Endothelial cell of umbilical vein (primary cell): Measurements from ENCODE around the gene DECR2. TPM values are rescaled to one million over a fixed set of nuclear protein-coding genes. Genes with fewer than 3 reads are reported as not detected.

Experiments used
- BruUV-seq: library from RNA; stranded (reverse); fragments of 400-500 nt; replicated peaks from 2 replicates; lab custom pipeline; 2021; lab: Mats Ljungman, UMichigan
- CTCF ChIA-PET: fragments of 300-600, 350-600 bp; sonication (Branson Sonifier 250); formaldehyde crosslinking; loops from one replicate; lab custom pipeline; 2021; ENCODE audit warnings: antibody characterized with exemption, inconsistent platforms; lab: Charles Lee
- POLR2A ChIA-PET: fragments of 300-600, 350-600 bp; sonication (Branson Sonifier 250); formaldehyde crosslinking; loops from one replicate; lab custom pipeline; 2021; ENCODE audit warnings: antibody characterized with exemption, inconsistent platforms; lab: Charles Lee
- DNase-seq: peaks from one replicate; pipeline ENCODE4 v3.0.0-alpha.2; 2011; ENCODE audit warnings: low read depth, low spot score
- FAIRE-seq: peaks from 2 replicates; lab custom pipeline; 2011; peaks lifted over from hg19 to GRCh38; lab: Jason Lieb, UNC
- H2AFZ ChIP-seq: 2 replicates; pipeline ENCODE4 v1.6.0; 2012; ENCODE audit warnings: low read depth, low read length, control low read depth, inconsistent platforms
- H3K27ac ChIP-seq: 2 replicates; pipeline ENCODE4 v1.5.1; 2011; ENCODE audit warnings: low read depth, mild to moderate bottlenecking, control low read depth, low read length, moderate library complexity; ENCODE audit not compliant: insufficient read depth
- H3K27me3 ChIP-seq, 2 experiments: 2 replicates each; pipeline versions ENCODE4 v1.6.0 to v1.6.1; 2011; ENCODE audit warnings: low read length in 2 of 2, mixed read lengths in 1 of 2; ENCODE audit not compliant: control insufficient read depth in 2 of 2, insufficient read depth in 2 of 2
- H3K36me3 ChIP-seq, 2 experiments: 2 replicates in 1 of 2; 3 replicates in 1 of 2; pipeline ENCODE4 v1.5.1; 2011; ENCODE audit warnings: low read length in 2 of 2, mild to moderate bottlenecking in 1 of 2, moderate library complexity in 1 of 2; ENCODE audit not compliant: control insufficient read depth in 2 of 2, insufficient read depth in 2 of 2; ENCODE audit errors: extremely low read depth in 1 of 2
- H3K4me1 ChIP-seq: 3 replicates; pipeline ENCODE4 v1.5.1; 2011; ENCODE audit warnings: mild to moderate bottlenecking, low read length; ENCODE audit not compliant: control insufficient read depth, insufficient read depth; ENCODE audit errors: extremely low read depth
- H3K4me2 ChIP-seq: 2 replicates; pipeline ENCODE4 v1.6.1; 2011; ENCODE audit warnings: low read length, control low read depth, mixed read lengths; ENCODE audit not compliant: insufficient read depth
- H3K4me3 ChIP-seq, 3 experiments: fragments of 200-600 bp in 1 of 3; sonication (generic), shearing (Covaris generic) in 1 of 3; replicated peaks in 1 of 3; 2 replicates each; pipeline ENCODE4 v1.5.1; 2011 to 2016; ENCODE audit warnings: control low read depth in 3 of 3, low read length in 3 of 3, mild to moderate bottlenecking in 2 of 3, inconsistent platforms in 1 of 3, low read depth in 1 of 3, moderate library complexity in 1 of 3; ENCODE audit not compliant: insufficient read depth in 1 of 3
- H3K79me2 ChIP-seq: 2 replicates; pipeline ENCODE4 v1.6.0; 2012; ENCODE audit warnings: low read length, inconsistent platforms; ENCODE audit not compliant: control insufficient read depth, insufficient read depth
- H3K9ac ChIP-seq: replicated peaks from 2 replicates; pipeline ENCODE3; 2011; ENCODE audit warnings: low read length, control low read depth; ENCODE audit not compliant: insufficient read depth; ENCODE audit errors: extremely low read depth
- H3K9me1 ChIP-seq: replicated peaks from 3 replicates; pipeline ENCODE4 v1.6.0; 2011; ENCODE audit warnings: mild to moderate bottlenecking, low read length; ENCODE audit not compliant: control insufficient read depth, insufficient read depth; ENCODE audit errors: extremely low read depth
- H3K9me3 ChIP-seq: replicated peaks from 2 replicates; pipeline ENCODE4 v1.5.1; 2012; ENCODE audit warnings: low read length, inconsistent platforms; ENCODE audit not compliant: control insufficient read depth, insufficient read depth
- H4K20me1 ChIP-seq: replicated peaks from 2 replicates; pipeline ENCODE3; 2011; ENCODE audit warnings: mild to moderate bottlenecking, low read length; ENCODE audit not compliant: control insufficient read depth, insufficient read depth; ENCODE audit errors: extremely low read depth
- CTCF ChIP-seq, 2 donors: IDR thresholded peaks; 1 replicate in 1 of 2; 2 replicates in 1 of 2; pipeline ENCODE4 v1.5.1; 2011; ENCODE audit warnings: low read length in 2 of 2, mild to moderate bottlenecking in 2 of 2, moderate library complexity in 2 of 2, control low read depth in 1 of 2, inconsistent platforms in 1 of 2, low read depth in 1 of 2; ENCODE audit not compliant: insufficient read depth in 1 of 2; ENCODE audit errors: extremely low read depth in 1 of 2
- EZH2 ChIP-seq: IDR thresholded peaks from 2 replicates; pipeline ENCODE4 v1.6.1; 2012; ENCODE audit warnings: borderline replicate concordance, low read depth, mild to moderate bottlenecking, moderate library complexity, low read length, inconsistent platforms; ENCODE audit not compliant: severe bottlenecking
- FOS ChIP-seq: IDR thresholded peaks from 2 replicates; pipeline ENCODE4 v1.6.1; 2011; ENCODE audit warnings: mild to moderate bottlenecking, low read length, moderate library complexity, borderline replicate concordance; ENCODE audit not compliant: insufficient read depth
- GATA2 ChIP-seq: IDR thresholded peaks from 2 replicates; pipeline ENCODE4 v1.7.0; 2011; ENCODE audit warnings: low read depth, mild to moderate bottlenecking, moderate library complexity, mixed read lengths, low read length; ENCODE audit not compliant: insufficient read length, insufficient read depth
- JUN ChIP-seq: IDR thresholded peaks from 2 replicates; pipeline ENCODE4 v1.6.1; 2011; ENCODE audit warnings: borderline replicate concordance, low read depth; ENCODE audit not compliant: insufficient read length, insufficient read depth
- MAX ChIP-seq: IDR thresholded peaks from 2 replicates; pipeline ENCODE4 v1.6.1; 2011; ENCODE audit not compliant: insufficient read depth, insufficient read length
- MYC ChIP-seq: IDR thresholded peaks from one replicate; pipeline ENCODE4 v1.6.1; 2011; ENCODE audit warnings: mild to moderate bottlenecking, low read depth, low read length
- POLR2A ChIP-seq: IDR thresholded peaks from 2 replicates; pipeline ENCODE4 v1.6.1; 2012; ENCODE audit warnings: low read depth, mild to moderate bottlenecking, control low read depth, low read length
- POLR2AphosphoS5 ChIP-seq: IDR thresholded peaks from 2 replicates; pipeline ENCODE4 v1.6.1; 2012; ENCODE audit warnings: low read depth, mild to moderate bottlenecking, control low read depth, low read length, moderate library complexity; ENCODE audit not compliant: insufficient read depth
- dilution Hi-C: fragments of 300-500 bp; cut with MboI; formaldehyde crosslinking; loops from one replicate; pipeline ENCODE4 v1.15.0; 2019; ENCODE audit warnings: low sequenced_read_pairs; ENCODE audit not compliant: extremely low pct_ligation_motif_present
- intact Hi-C: fragments of 100-400 bp; cut with micrococcal nuclease; formaldehyde crosslinking; loops from one replicate; pipeline ENCODE4 v1.10.0; 2022
- polyA plus RNA-seq, 4 experiments: library from polyadenylated mRNA; depleted of rRNA in 3 of 4; stranded (reverse) in 3 of 4; unstranded in 1 of 4; fragments of >200 nt; gene quantifications; 2 replicates each; pipeline versions ENCODE4 v1.2.1 to v1.2.3, GENCODE V29; 2011 to 2012; ENCODE audit warnings: missing spikeins in 1 of 4
- total RNA-seq: library from RNA; stranded (reverse); gene quantifications from 2 replicates; pipeline ENCODE4 v1.2.3, GENCODE V29; 2021

Gene DECR2
- total and polyA plus RNA-seq, 2 donors (not counting 3 experiments of a cell fraction or from before 2014, with no cell fraction given) = 28.3 to 46.5 TPM

- Histone ChIP-seq H3K4me1 (peaks cover 11% of the 10 kb centered on the region), H3K27me3 (no peaks in the 10 kb centered on the region), H3K4me3 (no peak overlapping the region), H3K9ac (no peak overlapping the region), H4K20me1 (peaks cover 6% of the 10 kb centered on the region), H3K79me2 (peaks cover 62% of the 10 kb centered on the region), H3K36me3 (no peaks in the 10 kb centered on the region), H3K9me3 (no peaks in the 10 kb centered on the region), H3K9me1 (no peaks in the 10 kb centered on the region), H3K4me2 (no peak overlapping the region), H2AFZ (no peak overlapping the region), H3K27ac (no peak overlapping the region)
- no TSS peak for BruUV-seq
- FAIRE-seq (no peak), DNase-seq (no peak)
- dilution Hi-C loops (no loop called here), intact Hi-C loops (no loop called here)
- POLR2A ChIA-PET = no interaction called here
- no peak for TF ChIP-seq POLR2A
- no peak for TF ChIP-seq MYC
- no peak for TF ChIP-seq MAX
- no peak for TF ChIP-seq GATA2
- no peak for TF ChIP-seq POLR2AphosphoS5
- no peak for TF ChIP-seq FOS
- no peak for TF ChIP-seq JUN
- CTCF ChIA-PET = no interaction called here
These were observed 29.2 kb downstream of the DECR2 start for GRCh38 chr16:430904-431303.

GRCh38 chr16:440627-441026 lies 38.9 kb downstream of the DECR2 start:
- Histone ChIP-seq H3K36me3 (no peaks in the 10 kb centered on the region), H3K4me1 (no peaks in the 10 kb centered on the region)

More at GRCh38 chr16:440627-441026, 38.9 kb downstream of the DECR2 start:
- Histone ChIP-seq H4K20me1 (no peaks in the 10 kb centered on the region), H3K4me2 (no peak overlapping the region), H3K27ac (no peak overlapping the region), H3K9me3 (no peaks in the 10 kb centered on the region), H2AFZ (no peak overlapping the region), H3K4me3 (no peak overlapping the region), H3K9ac (no peak overlapping the region), H3K27me3 (no peaks in the 10 kb centered on the region), H3K9me1 (no peaks in the 10 kb centered on the region), H3K79me2 (peaks cover 60% of the 10 kb centered on the region)
- dilution Hi-C loops = no loop called here
- CTCF ChIA-PET = interaction anchor here (1.0 kb wide), 1 partner anchor 17 kb away, joined by 3 read pairs; no protein-coding TSS in a partner anchor
- intact Hi-C loops = no loop called here
- no peak for TF ChIP-seq FOS
- TF ChIP-seq GATA2 = no peak
- TF ChIP-seq POLR2A = no peak
- no peak for TF ChIP-seq CTCF (IDR thresholded peaks at IDR 0.05; ENCODE audit: extremely low read depth in 1 of 2, insufficient read depth in 1 of 2, low read depth in 1 of 2, low read length in 2 of 2)
- TF ChIP-seq MAX = no peak
- no peak for TF ChIP-seq JUN
- no peak for TF ChIP-seq EZH2
- no peak for TF ChIP-seq POLR2AphosphoS5
- TF ChIP-seq MYC = no peak
- POLR2A ChIA-PET = no interaction called here
- no TSS peak for BruUV-seq
- peak; percentile 44 for DNase-seq
- no peak for FAIRE-seq
